GM23248 (cell line): ENCODE results near the gene ST8SIA6. TPM values are rescaled to one million over a fixed set of nuclear protein-coding genes. Genes with fewer than 3 reads are reported as not detected.
"Not testable (repeated sequence)": the region's sequence is repeated elsewhere in the genome, so short reads cannot be mapped to it uniquely, and the experiment has no call there.

Experiments
- DNase-seq: peaks from one replicate; pipeline ENCODE4 v3.0.0-alpha.2; 2015
- H2AFZ ChIP-seq: fragments of 200-600 bp; sonication (generic); 2 replicates; pipeline ENCODE4 v1.6.1; 2016; ENCODE audit warnings: antibody characterized with exemption
- H3F3A ChIP-seq: fragments of 200-600 bp; sonication (generic); 2 replicates; pipeline ENCODE4 v1.6.1; 2016; ENCODE audit warnings: mild to moderate bottlenecking, antibody characterized with exemption, mixed run types; ENCODE audit not compliant: insufficient read depth
- H3K27ac ChIP-seq: fragments of 200-600 bp; sonication (generic); 2 replicates; pipeline ENCODE4 v1.5.1; 2016; ENCODE audit warnings: mild to moderate bottlenecking
- H3K27me3 ChIP-seq: fragments of 200-600 bp; sonication (generic); replicated peaks from 2 replicates; pipeline ENCODE4 v1.6.1; 2016; ENCODE audit warnings: mild to moderate bottlenecking; ENCODE audit not compliant: insufficient read depth
- H3K36me3 ChIP-seq: fragments of 200-600 bp; sonication (generic); 2 replicates; pipeline ENCODE4 v1.6.1; 2016; ENCODE audit warnings: low read depth, mild to moderate bottlenecking
- H3K4me1 ChIP-seq: fragments of 200-600 bp; sonication (generic); 2 replicates; pipeline ENCODE4 v1.6.1; 2016; ENCODE audit warnings: mild to moderate bottlenecking; ENCODE audit not compliant: insufficient read depth
- H3K4me2 ChIP-seq: fragments of 200-600 bp; sonication (generic); one replicate; pipeline ENCODE4 v1.6.1; 2016; ENCODE audit warnings: mild to moderate bottlenecking; ENCODE audit not compliant: unreplicated experiment
- H3K4me3 ChIP-seq: fragments of 200-600 bp; sonication (generic); 2 replicates; pipeline ENCODE4 v1.5.1; 2016; ENCODE audit warnings: mild to moderate bottlenecking
- H3K79me2 ChIP-seq: fragments of 200-600 bp; sonication (generic); 2 replicates; pipeline ENCODE4 v1.6.1; 2016; ENCODE audit warnings: mild to moderate bottlenecking; ENCODE audit not compliant: insufficient read depth
- H3K9ac ChIP-seq: fragments of 200-600 bp; sonication (generic); 2 replicates; pipeline ENCODE4 v1.6.1; 2016; ENCODE audit warnings: mild to moderate bottlenecking
- H3K9me2 ChIP-seq: fragments of 200-600 bp; sonication (generic); 2 replicates; pipeline ENCODE4 v1.6.1; 2016; ENCODE audit warnings: mixed run types, mild to moderate bottlenecking, moderate library complexity; ENCODE audit not compliant: insufficient read depth
- H3K9me3 ChIP-seq: fragments of 200-600 bp; sonication (generic); one replicate; pipeline ENCODE4 v1.6.1; 2017; ENCODE audit warnings: low read depth
- H4K20me1 ChIP-seq: fragments of 200-600 bp; sonication (generic); 2 replicates; pipeline ENCODE4 v1.6.0; 2016; ENCODE audit not compliant: insufficient read depth
- EZH2 ChIP-seq: fragments of 200-600 bp; sonication (generic); IDR thresholded peaks from 2 replicates; pipeline ENCODE4 v1.6.1; 2018; ENCODE audit warnings: antibody characterized with exemption, mild to moderate bottlenecking; ENCODE audit not compliant: insufficient read depth, poor library complexity, severe bottlenecking
- EZH2phosphoT487 ChIP-seq: fragments of 200-600 bp; sonication (generic); IDR thresholded peaks from 2 replicates; pipeline ENCODE4 v1.6.1; 2018; ENCODE audit warnings: antibody characterized with exemption, moderate library complexity, mild to moderate bottlenecking, low read depth; ENCODE audit not compliant: insufficient read depth
- WGBS, 2 experiments: methylation state at CpG; one replicate each; pipeline ENCODE4 v1.1.6; 2015 to 2017; ENCODE audit warnings: low lambda C conversion rate in 2 of 2, low coverage in 1 of 2; ENCODE audit errors: missing lambda C conversion rate in 2 of 2; 5-methylcytosine and 5-hydroxymethylcytosine counted together
- in situ Hi-C: fragments of 300-500 bp; cut with MboI; formaldehyde crosslinking; loops from 2 replicates; pipeline ENCODE4 v1.15.0; 2020
- polyA plus RNA-seq: library from polyadenylated mRNA; unstranded; fragments of >200 nt; fragmentation: Nextera tagmentation; extraction: Ambion mirVana; gene quantifications from 2 replicates; pipeline ENCODE4 v1.2.1, GENCODE V29; 2016
- total RNA-seq: library from RNA; depleted of rRNA; stranded (reverse); fragments of >200 nt; shearing (Covaris generic); gene quantifications from 2 replicates; pipeline ENCODE4 v1.2.3, GENCODE V29; 2014

Gene ST8SIA6
- total and polyA plus RNA-seq, 2 experiments from 2014 or later, result not detected

DNA sequence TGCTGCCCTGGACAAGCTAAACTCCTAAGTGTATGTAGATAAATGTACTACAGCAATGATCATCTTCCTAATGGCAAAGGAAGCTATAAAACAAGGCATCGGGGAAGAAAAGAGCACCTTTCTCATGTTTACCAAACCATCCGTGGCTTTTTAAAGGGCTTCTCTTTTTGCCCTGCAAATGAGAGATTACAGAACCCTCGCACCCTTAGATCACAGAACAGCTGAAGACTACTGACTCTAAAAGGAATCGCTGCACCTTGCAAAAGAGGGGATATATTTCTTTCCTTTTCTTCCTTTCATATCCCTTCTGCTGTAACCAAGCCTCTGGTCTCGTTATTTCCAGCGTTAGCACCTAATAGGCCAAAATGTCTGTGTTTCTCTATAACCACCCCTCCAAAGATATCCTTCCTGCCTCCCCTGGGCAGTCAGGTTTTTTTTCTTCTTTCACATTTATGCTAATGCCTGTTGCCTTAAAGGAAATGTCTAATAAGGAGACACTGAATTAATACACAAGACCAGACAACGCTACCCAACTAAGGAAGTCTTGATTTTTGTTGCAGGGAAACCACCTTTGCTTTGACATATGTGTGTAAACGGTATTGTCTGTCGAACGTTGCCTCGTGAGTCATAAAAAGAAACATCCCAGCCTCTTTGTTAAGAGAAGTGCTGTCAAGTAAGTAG, 10.5 kb downstream of the ST8SIA6 start:
- no peak overlapping the region for H3K27ac ChIP-seq
- H3K4me3 ChIP-seq, result no peak overlapping the region
- in situ Hi-C loops, result no loop called here
- H3K27me3 ChIP-seq, result peaks cover 55% of the 10 kb centered on the region
- no peaks in the 10 kb centered on the region for H3K4me1 ChIP-seq
- H3K9me3 ChIP-seq, result no peaks in the 10 kb centered on the region
- H4K20me1 ChIP-seq, result no peaks in the 10 kb centered on the region
- 60 to 64% methylated on average over 11 of the region's 11 CpGs for WGBS, 2 experiments
- TF ChIP-seq EZH2phosphoT487 (no peak), EZH2 (no peak)
- H3K4me2 ChIP-seq, result no peak overlapping the region
- no peaks in the 10 kb centered on the region for H3F3A ChIP-seq
- no peak for DNase-seq
- H3K79me2 ChIP-seq, result no peaks in the 10 kb centered on the region
- H3K36me3 ChIP-seq, result no peaks in the 10 kb centered on the region
- no peaks in the 10 kb centered on the region for H3K9me2 ChIP-seq
- no peak overlapping the region for H2AFZ ChIP-seq
- no peak overlapping the region for H3K9ac ChIP-seq

DNA sequence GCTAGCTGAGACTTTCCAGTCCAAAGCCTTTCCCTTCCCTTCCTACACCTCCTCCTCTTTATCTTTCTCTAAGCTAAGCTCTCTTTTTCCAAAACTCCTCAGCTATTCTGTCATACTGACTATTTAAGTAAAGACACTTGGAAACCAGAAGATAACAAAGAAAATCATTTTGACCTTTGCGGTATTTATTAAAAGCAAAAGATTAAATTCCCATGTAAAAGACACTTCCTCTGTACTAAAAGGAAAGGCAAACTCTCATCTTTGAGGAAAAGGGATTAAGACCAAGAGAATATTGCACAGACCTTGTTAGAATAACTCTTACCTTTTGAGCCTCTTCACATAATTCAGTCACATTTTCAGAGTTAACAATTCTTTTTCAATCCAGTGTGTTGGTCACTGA, 15.8 kb downstream of the ST8SIA6 start:
- H3K4me3 ChIP-seq, result no peak overlapping the region
- H2AFZ ChIP-seq, result no peak overlapping the region
- no peaks in the 10 kb centered on the region for H4K20me1 ChIP-seq
- 42 to 43% methylated on average over 1 of the region's 1 CpG for WGBS, 2 experiments
- no peaks in the 10 kb centered on the region for H3K4me1 ChIP-seq
- H3K9me2 ChIP-seq, result no peaks in the 10 kb centered on the region
- no peak for DNase-seq
- H3K9ac ChIP-seq, result no peak overlapping the region
- TF ChIP-seq EZH2phosphoT487 (no peak), EZH2 (no peak)
- H3K27me3 ChIP-seq, result peaks cover 34% of the 10 kb centered on the region
- H3K27ac ChIP-seq, result no peak overlapping the region
- H3F3A ChIP-seq, result no peaks in the 10 kb centered on the region
- in situ Hi-C loops, result no loop called here
- H3K9me3 ChIP-seq, result no peaks in the 10 kb centered on the region
- no peaks in the 10 kb centered on the region for H3K36me3 ChIP-seq
- no peaks in the 10 kb centered on the region for H3K79me2 ChIP-seq
- no peak overlapping the region for H3K4me2 ChIP-seq

DNA sequence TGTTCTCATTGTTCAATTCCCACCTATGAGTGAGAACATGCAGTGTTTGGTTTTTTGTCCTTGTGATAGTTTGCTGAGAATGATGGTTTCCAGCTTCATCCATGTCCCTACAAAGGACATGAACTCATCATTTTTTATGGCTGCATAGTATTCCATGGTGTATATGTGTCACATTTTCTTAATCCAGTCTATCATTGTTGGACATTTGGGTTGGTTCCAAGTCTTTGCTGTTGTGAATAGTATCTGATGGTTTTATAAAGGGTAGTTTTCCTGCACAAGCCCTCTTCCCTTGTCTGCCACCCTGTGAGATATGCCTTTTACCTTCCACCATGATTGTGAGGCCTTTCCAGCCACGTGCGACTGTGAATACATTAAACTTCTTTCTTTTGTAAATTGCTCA, 17.8 kb downstream of the ST8SIA6 start:
- H3K9ac ChIP-seq, H3F3A ChIP-seq, H3K27ac ChIP-seq, H3K4me1 ChIP-seq, H3K79me2 ChIP-seq, H4K20me1 ChIP-seq, H3K9me2 ChIP-seq, H2AFZ ChIP-seq, H3K9me3 ChIP-seq, H3K4me2 ChIP-seq, H3K36me3 ChIP-seq, DNase-seq, H3K4me3 ChIP-seq, in situ Hi-C loops: not testable (repeated sequence)
- peaks cover 15% of the 10 kb centered on the region; the same call in 1 of the 2 replicates for H3K27me3 ChIP-seq
- 60 to 78% methylated on average over 2 of the region's 2 CpGs for WGBS, 2 experiments

DNA sequence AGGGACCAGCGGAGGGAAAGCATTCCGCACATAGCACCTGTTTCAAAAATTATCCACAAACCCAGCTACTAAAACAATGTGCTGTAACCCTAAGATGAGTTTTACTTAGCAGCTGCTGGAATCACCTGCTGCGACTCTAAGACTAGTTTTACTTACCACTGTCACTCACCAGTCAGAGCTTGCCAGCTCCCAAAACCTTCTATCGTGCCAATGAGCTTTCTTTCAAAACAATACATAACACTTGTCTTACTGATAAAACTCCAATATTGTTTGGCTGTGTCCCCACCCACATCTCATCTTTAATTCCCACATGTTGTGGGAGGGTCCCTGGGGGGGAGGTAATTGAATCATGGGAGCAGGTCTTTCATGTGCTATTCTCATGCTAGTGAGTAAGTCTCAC, 18.4 kb downstream of the ST8SIA6 start:
- in situ Hi-C loops, result no loop called here
- no peak overlapping the region for H3K4me3 ChIP-seq

DNA sequence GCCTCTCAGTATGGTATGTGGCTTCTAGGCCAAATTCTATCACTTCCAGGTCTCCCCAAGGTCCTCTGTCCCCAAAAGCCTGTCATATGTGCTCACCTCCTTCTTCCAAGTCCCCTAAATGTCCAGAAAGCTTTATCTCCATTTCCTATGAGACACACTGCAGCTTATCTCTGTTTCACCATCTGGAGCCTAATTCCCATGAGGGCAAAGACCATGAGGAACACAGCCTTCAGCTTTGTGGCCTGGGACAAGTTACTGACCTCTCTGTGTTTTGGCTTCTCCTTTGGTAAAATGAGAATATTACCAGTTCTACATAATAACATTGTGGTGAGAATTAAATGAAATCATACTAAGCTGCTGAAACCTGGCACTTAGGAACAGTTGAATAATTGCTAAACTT, 19.2 kb downstream of the ST8SIA6 start:
- Histone ChIP-seq H3K27me3 (peaks cover 10% of the 10 kb centered on the region; the same call in 1 of the 2 replicates), H3K9me2 (no peaks in the 10 kb centered on the region), H3F3A (no peaks in the 10 kb centered on the region), H3K4me3 (no peak overlapping the region), H3K79me2 (no peaks in the 10 kb centered on the region), H3K36me3 (no peaks in the 10 kb centered on the region), H3K4me2 (no peak overlapping the region), H3K9ac (no peak overlapping the region), H4K20me1 (no peaks in the 10 kb centered on the region), H3K4me1 (no peaks in the 10 kb centered on the region), H3K27ac (no peak overlapping the region), H3K9me3 (no peaks in the 10 kb centered on the region), H2AFZ (no peak overlapping the region)
- TF ChIP-seq EZH2 (no peak), EZH2phosphoT487 (no peak)
- DNase-seq, result no peak
- in situ Hi-C loops, result no loop called here

More for the DNA sequence above, 18.4 kb downstream of the ST8SIA6 start:
- no peaks in the 10 kb centered on the region for H3F3A ChIP-seq
- H3K9me2 ChIP-seq, result no peaks in the 10 kb centered on the region
- WGBS, 2 experiments, result 51 to 55% methylated on average over 4 of the region's 4 CpGs
- no peaks in the 10 kb centered on the region for H3K4me1 ChIP-seq
- H3K4me2 ChIP-seq, result no peak overlapping the region
- peaks cover 15% of the 10 kb centered on the region; the same call in 1 of the 2 replicates for H3K27me3 ChIP-seq
- H3K79me2 ChIP-seq, result no peaks in the 10 kb centered on the region
- no peak overlapping the region for H3K27ac ChIP-seq
- no peaks in the 10 kb centered on the region for H4K20me1 ChIP-seq
- no peak overlapping the region for H3K9ac ChIP-seq
- no peak for DNase-seq
- no peaks in the 10 kb centered on the region for H3K9me3 ChIP-seq
- TF ChIP-seq EZH2, result no peak
- no peak for TF ChIP-seq EZH2phosphoT487
- H2AFZ ChIP-seq, result no peak overlapping the region
- H3K36me3 ChIP-seq, result no peaks in the 10 kb centered on the region
